Endodermal cell (in vitro differentiated cells): ENCODE results near the gene FHL3. TPM values are rescaled to one million over a fixed set of nuclear protein-coding genes. Genes with fewer than 3 reads are reported as not detected.

Source experiments
- DNase-seq: peaks from one replicate; pipeline ENCODE4 v3.0.0-alpha.2; 2017
- H3K27ac ChIP-seq: 2 replicates; pipeline ENCODE4 v1.5.1; 2013; ENCODE audit warnings: mild to moderate bottlenecking, low read depth, low read length, moderate library complexity
- H3K27me3 ChIP-seq: 2 replicates; pipeline ENCODE4 v1.6.1; 2013; ENCODE audit warnings: mild to moderate bottlenecking, low read length, moderate library complexity; ENCODE audit not compliant: insufficient read depth, control insufficient read depth, poor library complexity, severe bottlenecking
- H3K36me3 ChIP-seq: 2 replicates; pipeline ENCODE4 v1.7.0; 2013; ENCODE audit warnings: mild to moderate bottlenecking, low read length, moderate library complexity; ENCODE audit not compliant: control insufficient read depth, insufficient read depth
- H3K4me1 ChIP-seq: one replicate; pipeline ENCODE4 v1.7.0; 2013; ENCODE audit warnings: low read length; ENCODE audit not compliant: control insufficient read depth, insufficient read depth
- H3K4me3 ChIP-seq: 2 replicates; pipeline ENCODE4 v1.5.1; 2013; ENCODE audit warnings: mild to moderate bottlenecking, low read length, moderate library complexity
- H3K9ac ChIP-seq: 2 replicates; pipeline ENCODE4 v1.6.1; 2013; ENCODE audit warnings: mild to moderate bottlenecking, low read length, moderate library complexity; ENCODE audit not compliant: poor library complexity, severe bottlenecking; ENCODE audit errors: extremely low read depth
- H3K9me3 ChIP-seq: 2 replicates; pipeline ENCODE4 v1.6.1; 2013; ENCODE audit warnings: mild to moderate bottlenecking, low read length, moderate library complexity; ENCODE audit not compliant: control insufficient read depth
- H3K27ac Mint-ChIP-seq: 2 replicates; pipeline ENCODE4 v1.8.0; 2020; ENCODE audit warnings: mixed read lengths
- H3K27me3 Mint-ChIP-seq: 2 replicates; pipeline ENCODE4 v1.8.0; 2021; ENCODE audit warnings: mild to moderate bottlenecking, mixed read lengths; ENCODE audit not compliant: insufficient read depth
- H3K36me3 Mint-ChIP-seq: 2 replicates; pipeline ENCODE4 v1.8.0; 2020; ENCODE audit warnings: low read depth, mixed read lengths
- H3K4me1 Mint-ChIP-seq: 2 replicates; pipeline ENCODE4 v1.8.0; 2020; ENCODE audit warnings: mixed read lengths
- H3K4me3 Mint-ChIP-seq: 2 replicates; pipeline ENCODE4 v1.8.0; 2020; ENCODE audit warnings: mild to moderate bottlenecking, moderate library complexity, mixed read lengths
- H3K9me3 Mint-ChIP-seq: 2 replicates; pipeline ENCODE4 v1.8.0; 2020; ENCODE audit warnings: mild to moderate bottlenecking, mixed read lengths
- WGBS, 2 experiments: methylation state at CpG; one replicate each; pipeline versions ENCODE4 v1.1.5 to v1.1.7; 2013; ENCODE audit warnings: missing lambda C conversion rate in 2 of 2, mixed read lengths in 1 of 2; ENCODE audit not compliant: insufficient coverage in 1 of 2, insufficient read length in 1 of 2; 5-methylcytosine and 5-hydroxymethylcytosine counted together
- total RNA-seq, 2 donors: library from RNA; stranded (reverse); fragmentation: NEBNext Ultra II Directional in 1 of 2; extraction: Animal tissue kit (Norgen Biotek cat#: 25700) in 1 of 2; gene quantifications; 2 replicates in 1 of 2; 3 replicates in 1 of 2; pipeline ENCODE4 v1.2.1, GENCODE V29; 2021
- TF ChIP-seq, protein P1 (sequence below): fragments of 200-600 bp; sonication (generic); conservative IDR thresholded peaks from 2 replicates; pipeline ENCODE4 v1.5.0; 2021; ENCODE audit warnings: antibody characterized with exemption, mild to moderate bottlenecking

Gene FHL3
- total RNA-seq, 2 donors from 2014 or later, result 20.5 to 20.6 TPM

DNA sequence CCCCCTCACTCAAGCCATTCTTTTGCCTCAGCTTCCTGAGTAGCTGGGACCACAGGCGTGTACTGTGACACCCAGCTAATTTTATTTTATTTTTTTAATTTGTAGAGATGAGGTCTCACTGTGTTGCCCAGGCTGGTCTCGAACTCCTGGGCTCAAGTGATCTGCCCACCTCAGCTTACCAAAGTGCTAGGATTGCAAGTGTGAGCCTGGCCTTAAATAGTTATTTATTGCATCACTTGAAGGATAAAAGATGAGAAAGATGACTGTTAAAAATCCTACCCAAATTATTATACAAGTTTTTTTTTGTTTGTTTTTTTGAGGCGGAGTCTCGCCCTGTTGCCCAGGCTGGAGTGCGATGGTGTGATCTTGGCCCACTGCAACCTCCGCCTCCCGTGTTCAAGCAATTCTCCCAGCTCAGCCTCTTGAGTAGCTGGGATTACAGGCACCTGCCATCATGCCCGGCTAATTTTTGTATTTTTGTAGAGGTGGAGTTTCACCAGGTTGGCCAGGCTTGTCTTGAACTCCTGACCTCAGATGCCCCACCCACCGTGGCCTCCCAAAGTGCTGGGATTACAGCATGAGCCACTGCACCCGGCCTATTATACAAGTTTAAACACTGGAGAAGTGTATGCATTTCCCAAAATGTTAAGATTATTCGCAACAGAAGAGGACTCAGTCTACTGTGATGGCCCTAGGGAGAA lies 9.6 kb upstream of the FHL3 start:
- H3K36me3 Mint-ChIP-seq, result peaks cover 34% of the 10 kb centered on the region
- no peaks in the 10 kb centered on the region for H3K4me1 ChIP-seq
- H3K27me3 Mint-ChIP-seq, result no peaks in the 10 kb centered on the region
- 90 to 93% methylated on average over 8 to 11 of the region's 11 CpGs for WGBS, 2 experiments
- no peak overlapping the region for H3K4me3 Mint-ChIP-seq
- H3K27me3 ChIP-seq, result no peaks in the 10 kb centered on the region
- H3K9me3 ChIP-seq, result no peaks in the 10 kb centered on the region
- H3K9ac ChIP-seq, result no peak overlapping the region
- no peak overlapping the region for H3K27ac ChIP-seq
- no peak for DNase-seq
- no peak overlapping the region for H3K27ac Mint-ChIP-seq
- H3K36me3 ChIP-seq, result peaks cover 44% of the 10 kb centered on the region
- H3K4me3 ChIP-seq, result no peak overlapping the region
- peaks cover 3% of the 10 kb centered on the region for H3K9me3 Mint-ChIP-seq
- TF ChIP-seq, protein P1, sequence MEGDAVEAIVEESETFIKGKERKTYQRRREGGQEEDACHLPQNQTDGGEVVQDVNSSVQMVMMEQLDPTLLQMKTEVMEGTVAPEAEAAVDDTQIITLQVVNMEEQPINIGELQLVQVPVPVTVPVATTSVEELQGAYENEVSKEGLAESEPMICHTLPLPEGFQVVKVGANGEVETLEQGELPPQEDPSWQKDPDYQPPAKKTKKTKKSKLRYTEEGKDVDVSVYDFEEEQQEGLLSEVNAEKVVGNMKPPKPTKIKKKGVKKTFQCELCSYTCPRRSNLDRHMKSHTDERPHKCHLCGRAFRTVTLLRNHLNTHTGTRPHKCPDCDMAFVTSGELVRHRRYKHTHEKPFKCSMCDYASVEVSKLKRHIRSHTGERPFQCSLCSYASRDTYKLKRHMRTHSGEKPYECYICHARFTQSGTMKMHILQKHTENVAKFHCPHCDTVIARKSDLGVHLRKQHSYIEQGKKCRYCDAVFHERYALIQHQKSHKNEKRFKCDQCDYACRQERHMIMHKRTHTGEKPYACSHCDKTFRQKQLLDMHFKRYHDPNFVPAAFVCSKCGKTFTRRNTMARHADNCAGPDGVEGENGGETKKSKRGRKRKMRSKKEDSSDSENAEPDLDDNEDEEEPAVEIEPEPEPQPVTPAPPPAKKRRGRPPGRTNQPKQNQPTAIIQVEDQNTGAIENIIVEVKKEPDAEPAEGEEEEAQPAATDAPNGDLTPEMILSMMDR, result no peak
- H3K4me1 Mint-ChIP-seq, result peaks cover 9% of the 10 kb centered on the region

DNA sequence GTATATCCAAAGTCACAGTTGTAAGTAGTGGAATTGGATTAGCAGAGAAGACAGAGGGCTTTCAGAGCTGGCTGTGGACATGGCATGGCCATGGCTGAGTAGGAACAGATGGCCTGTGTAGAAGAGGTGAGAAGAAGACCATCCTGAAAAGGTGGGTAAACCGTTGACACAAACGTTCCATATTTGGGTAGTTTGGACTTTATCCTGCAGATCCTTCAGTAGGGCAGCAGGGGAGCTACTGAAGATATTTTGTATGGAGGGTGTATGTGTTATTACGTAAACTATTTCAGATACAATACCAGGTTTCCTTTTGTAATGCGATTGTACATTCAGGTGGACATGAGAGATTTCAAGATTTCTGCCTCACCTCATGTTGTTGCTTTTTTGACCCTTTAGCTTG lies 8.9 kb upstream of the FHL3 start:
- H3K4me1 ChIP-seq, result no peaks in the 10 kb centered on the region
- no peaks in the 10 kb centered on the region for H3K9me3 ChIP-seq
- H3K9ac ChIP-seq, result no peak overlapping the region
- Mint-ChIP-seq H3K36me3 (peaks cover 29% of the 10 kb centered on the region), H3K27ac (no peak overlapping the region), H3K27me3 (no peaks in the 10 kb centered on the region), H3K9me3 (peaks cover 3% of the 10 kb centered on the region), H3K4me1 (peaks cover 13% of the 10 kb centered on the region), H3K4me3 (peak overlapping the region; percentile 100)
- TF ChIP-seq, protein P1, result no peak
- DNase-seq, result no peak
- 87 to 90% methylated on average over 3 to 4 of the region's 4 CpGs for WGBS, 2 experiments
- H3K27me3 ChIP-seq, result no peaks in the 10 kb centered on the region
- H3K36me3 ChIP-seq, result peaks cover 38% of the 10 kb centered on the region
- no peak overlapping the region for H3K27ac ChIP-seq
- H3K4me3 ChIP-seq, result peak overlapping the region; percentile 90

DNA sequence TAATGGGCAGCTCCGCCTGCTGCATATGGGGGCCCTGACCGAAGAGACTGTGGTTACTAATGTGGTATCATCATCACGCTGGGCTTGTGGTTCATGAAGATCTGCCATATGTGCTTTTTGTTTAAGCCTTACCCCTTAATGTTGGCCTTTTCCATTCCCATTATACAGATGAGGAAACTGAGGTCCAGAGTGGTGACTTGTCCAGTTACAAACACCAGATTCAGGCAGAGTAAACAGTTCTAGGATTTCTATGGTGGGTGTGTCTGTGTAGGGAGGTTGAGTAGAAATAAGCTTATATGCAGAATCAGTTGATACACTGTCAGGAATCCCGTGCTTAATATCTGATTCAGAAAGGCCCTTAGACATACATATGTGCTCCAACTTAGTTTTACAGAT lies 7.9 kb upstream of the FHL3 start:
- Mint-ChIP-seq H3K4me3 (peak overlapping the region; percentile 100), H3K9me3 (peaks cover 3% of the 10 kb centered on the region), H3K27ac (peak overlapping the region; percentile 99), H3K27me3 (no peaks in the 10 kb centered on the region), H3K36me3 (peaks cover 19% of the 10 kb centered on the region), H3K4me1 (peaks cover 19% of the 10 kb centered on the region)
- peak overlapping the region; percentile 90 for H3K4me3 ChIP-seq
- H3K4me1 ChIP-seq, result peaks cover 4% of the 10 kb centered on the region
- no peaks in the 10 kb centered on the region for H3K27me3 ChIP-seq
- 28 to 31% methylated on average over 3 to 4 of the region's 4 CpGs for WGBS, 2 experiments
- H3K9ac ChIP-seq, result peak overlapping the region; percentile 79
- TF ChIP-seq, protein P1, result no peak
- peaks cover 28% of the 10 kb centered on the region for H3K36me3 ChIP-seq
- H3K9me3 ChIP-seq, result no peaks in the 10 kb centered on the region
- DNase-seq, result no peak
- no peak overlapping the region for H3K27ac ChIP-seq
